ENCODE results near the gene URB2. TPM values are rescaled to one million over a fixed set of nuclear protein-coding genes. Genes with fewer than 3 reads are reported as not detected.
A peak's percentile ranks its signal among the peaks of the same experiment; 100 is the strongest.

The URB2 gene
- 17.4 and 21.8 TPM in 2 replicates for total RNA-seq

DNA sequence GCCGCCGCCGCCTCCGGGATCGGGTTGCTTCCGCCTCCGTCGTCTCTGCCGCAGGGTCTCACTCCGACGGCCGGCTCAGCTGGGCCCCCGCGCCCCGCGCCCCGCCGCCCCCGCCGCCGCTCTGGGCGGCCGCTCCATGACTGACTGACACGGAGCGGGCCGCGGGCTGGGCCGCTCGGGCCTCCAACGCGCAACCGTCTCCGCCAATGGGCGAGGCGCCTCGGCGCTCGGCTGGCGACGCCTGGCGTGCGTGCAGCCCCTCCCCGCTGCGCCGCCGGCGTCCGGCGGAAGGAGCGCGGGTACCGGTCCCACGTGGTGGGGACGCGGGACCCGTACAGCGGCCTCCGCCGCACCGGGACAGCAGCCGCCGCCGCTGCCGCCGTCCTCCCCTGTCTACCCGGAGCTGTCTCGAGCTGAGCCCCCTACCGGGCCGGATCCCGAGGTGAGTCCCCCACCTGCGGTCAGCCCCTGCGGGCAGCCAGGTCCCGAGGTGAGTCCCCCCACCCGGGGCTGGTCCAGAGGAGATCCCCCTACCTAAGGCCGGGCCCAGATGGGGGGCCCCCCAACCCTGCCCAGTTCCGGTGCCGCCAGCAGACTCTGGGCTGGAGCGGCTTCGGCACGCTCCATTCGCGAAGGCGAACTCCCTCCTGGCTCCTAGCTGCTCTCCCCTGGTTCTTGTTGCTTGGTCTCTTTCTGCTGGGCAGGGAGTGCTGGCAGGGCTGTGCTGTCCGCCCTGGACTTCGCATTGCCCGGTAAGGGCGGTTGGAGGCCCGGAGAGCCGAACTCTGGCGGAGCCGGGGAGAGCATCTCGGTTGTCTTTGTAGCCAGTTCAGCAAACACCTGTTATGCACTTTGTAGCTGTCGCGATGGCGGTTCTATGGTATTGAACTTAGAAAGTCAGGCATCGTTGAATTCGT lies at the start of gene URB2, which contains the start of gene TAF5L:
URB2 (plus strand) TSS at position 333 of the 917 bp plus-strand sequence. CDS start 1,387 bp downstream, outside the sequence.
TAF5L (minus strand) TSS at position 208 of the 917 bp plus-strand sequence. CDS start 11,640 bp downstream, outside the sequence.
- intact Hi-C loops (cut with micrococcal nuclease) = loop anchor here (1.0 to 5.0 kb wide), 7 partner anchors 47 to 1351 kb away; partner anchors contain the start of genes CCSAP, GALNT2, NUP133 and RAB4A
- TF ChIP-seq, protein P1, sequence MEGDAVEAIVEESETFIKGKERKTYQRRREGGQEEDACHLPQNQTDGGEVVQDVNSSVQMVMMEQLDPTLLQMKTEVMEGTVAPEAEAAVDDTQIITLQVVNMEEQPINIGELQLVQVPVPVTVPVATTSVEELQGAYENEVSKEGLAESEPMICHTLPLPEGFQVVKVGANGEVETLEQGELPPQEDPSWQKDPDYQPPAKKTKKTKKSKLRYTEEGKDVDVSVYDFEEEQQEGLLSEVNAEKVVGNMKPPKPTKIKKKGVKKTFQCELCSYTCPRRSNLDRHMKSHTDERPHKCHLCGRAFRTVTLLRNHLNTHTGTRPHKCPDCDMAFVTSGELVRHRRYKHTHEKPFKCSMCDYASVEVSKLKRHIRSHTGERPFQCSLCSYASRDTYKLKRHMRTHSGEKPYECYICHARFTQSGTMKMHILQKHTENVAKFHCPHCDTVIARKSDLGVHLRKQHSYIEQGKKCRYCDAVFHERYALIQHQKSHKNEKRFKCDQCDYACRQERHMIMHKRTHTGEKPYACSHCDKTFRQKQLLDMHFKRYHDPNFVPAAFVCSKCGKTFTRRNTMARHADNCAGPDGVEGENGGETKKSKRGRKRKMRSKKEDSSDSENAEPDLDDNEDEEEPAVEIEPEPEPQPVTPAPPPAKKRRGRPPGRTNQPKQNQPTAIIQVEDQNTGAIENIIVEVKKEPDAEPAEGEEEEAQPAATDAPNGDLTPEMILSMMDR (IDR thresholded peaks at IDR 0.05) = no peak
- ChIA-PET CTCF (interaction anchor here (2.8 kb wide), 1 partner anchor 67 kb away, joined by 11 read pairs; the partner anchor contains the start of gene ABCB10), POLR2A (interaction anchor here (0.5 to 4.5 kb wide), 5 partner anchors 9 to 685 kb away, joined by 3 to 46 read pairs (median 5); partner anchors contain the start of genes ABCB10 and NUP133)
- Mint-ChIP-seq H3K36me3 (ENCODE audit: low read depth) (peaks cover 26% of the 10 kb centered on the region), H3K4me1 (peaks cover 58% of the 10 kb centered on the region), H3K27ac (peak within 1 kb of the TSS; percentile 92), H3K27me3 (no peaks in the 10 kb centered on the region), H3K4me3 (peak within 1 kb of the TSS; percentile 99), H3K9me3 (no peaks in the 10 kb centered on the region)
- DNase-seq (peak; percentile 86), ATAC-seq (ENCODE audit: low read depth) (peak; percentile 92)

DNA sequence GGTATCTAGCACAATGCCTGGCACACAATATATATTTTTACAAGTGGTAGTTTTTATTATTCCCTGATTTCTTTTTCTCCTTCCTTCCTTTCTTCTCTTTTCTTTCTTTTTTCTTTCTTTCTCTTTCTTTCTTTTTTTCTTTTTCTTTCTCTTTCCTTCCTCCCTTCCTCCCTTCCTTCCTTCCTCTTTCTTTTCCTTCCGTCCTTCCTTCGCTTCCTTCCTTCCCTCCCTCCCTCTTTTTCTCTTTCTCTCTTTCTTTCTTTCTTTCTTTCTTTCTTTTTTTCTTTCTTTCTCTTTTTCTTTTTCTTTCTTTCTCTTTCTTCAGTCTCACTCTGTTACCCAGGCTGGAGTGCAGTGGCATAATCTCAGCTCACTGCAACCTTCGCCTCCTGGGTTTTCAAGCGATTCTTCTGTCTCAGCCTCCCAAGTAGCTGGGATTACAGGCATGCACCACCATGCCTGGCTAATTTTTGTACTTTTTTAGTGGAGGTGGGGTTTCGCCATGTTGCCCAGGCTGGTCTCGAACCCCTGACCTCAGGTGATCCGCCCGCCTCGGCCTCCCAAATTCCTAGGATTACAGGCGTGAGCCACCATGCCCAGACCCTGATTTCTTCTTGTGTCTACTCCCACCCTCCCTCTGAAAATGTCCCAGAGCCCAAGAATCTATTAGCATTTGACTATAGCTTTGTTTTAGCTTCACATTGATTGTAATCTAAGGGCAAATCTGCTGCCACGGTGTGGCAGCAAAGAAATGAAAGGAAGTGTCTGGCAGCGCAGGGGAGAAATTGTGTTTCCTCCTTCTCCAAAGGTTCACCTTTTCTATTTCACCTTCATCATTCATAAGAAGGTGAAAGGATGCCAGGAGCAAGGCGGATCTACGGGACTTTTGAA lies 47.6 kb upstream of the URB2 start:
- H3K9me3 Mint-ChIP-seq = no peaks in the 10 kb centered on the region
- peak overlapping the region; percentile 69 for H3K27ac Mint-ChIP-seq
- no peaks in the 10 kb centered on the region for H3K27me3 Mint-ChIP-seq
- ATAC-seq (ENCODE audit: low read depth) (peak; percentile 34), DNase-seq (no peak)
- POLR2A ChIA-PET = interaction anchor here (1.3 kb wide), 1 partner anchor 20 kb away, joined by 9 read pairs; the partner anchor contains the start of gene ABCB10
- intact Hi-C loops (cut with micrococcal nuclease) = loop anchor here (1.0 kb wide), 2 partner anchors 19 to 48 kb away; partner anchors contain the start of genes TAF5L and URB2
- peaks cover 13% of the 10 kb centered on the region for H3K4me1 Mint-ChIP-seq
- TF ChIP-seq, protein P1 (IDR thresholded peaks at IDR 0.05) = no peak
- CTCF ChIA-PET = interaction anchor here (1.1 to 1.3 kb wide), 2 partner anchors 17 to 20 kb away, joined by 3 to 7 read pairs; partner anchors contain the start of gene ABCB10
- H3K4me3 Mint-ChIP-seq = peak overlapping the region; percentile 77
- no peaks in the 10 kb centered on the region for H3K36me3 Mint-ChIP-seq (ENCODE audit: low read depth)

DNA sequence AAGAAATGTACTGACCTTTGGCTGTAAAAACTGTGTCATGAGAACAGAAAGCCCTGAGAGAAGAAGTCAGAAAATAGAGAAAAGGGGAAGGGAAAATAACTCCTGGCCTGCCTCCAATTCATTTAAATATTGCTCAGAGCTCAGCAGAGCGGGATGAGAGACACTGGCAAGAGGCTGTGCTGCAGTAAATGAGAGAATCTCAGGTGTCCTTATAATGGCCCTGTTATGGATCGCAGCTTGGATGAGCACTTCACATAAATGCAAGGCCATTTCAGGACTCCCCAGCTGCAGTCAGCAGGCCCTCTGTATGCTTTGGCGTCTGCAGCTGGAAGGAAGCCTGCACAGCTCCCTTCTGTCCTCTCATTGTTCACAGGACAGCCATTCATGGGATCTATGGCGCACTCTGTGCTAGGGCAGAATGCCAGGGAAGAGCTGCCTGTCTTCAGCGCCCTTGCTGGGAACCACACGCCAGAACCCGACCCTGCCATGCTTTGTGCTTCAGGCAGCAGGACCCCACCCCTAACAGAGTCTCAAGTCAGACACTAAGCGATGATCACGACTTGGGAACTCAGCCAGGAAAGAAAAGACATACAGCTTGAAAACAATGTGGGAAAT lies 46.9 kb upstream of the URB2 start:
- H3K4me3 Mint-ChIP-seq = peak overlapping the region; percentile 77
- peak; percentile 91 for ATAC-seq (ENCODE audit: low read depth)
- H3K36me3 Mint-ChIP-seq (ENCODE audit: low read depth) = no peaks in the 10 kb centered on the region

DNA sequence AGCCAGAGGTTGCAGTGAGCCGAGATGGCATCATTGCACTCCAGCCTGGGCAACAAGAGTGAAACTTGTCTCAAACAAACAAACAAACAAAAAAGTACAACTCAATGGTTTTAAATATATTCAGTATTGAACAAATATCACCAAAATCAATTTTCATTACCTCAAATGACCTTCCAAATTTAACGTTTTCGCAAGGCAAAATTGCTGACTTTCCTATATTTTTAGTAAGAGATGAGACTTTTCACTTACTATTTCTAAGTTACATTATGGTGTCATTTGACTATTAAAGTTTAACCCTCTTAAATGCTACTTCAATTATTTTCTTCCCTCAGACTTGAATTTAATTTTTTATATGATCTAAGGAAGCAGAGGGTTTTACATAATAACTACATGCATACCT lies 44.6 kb upstream of the URB2 start:
- ChIA-PET CTCF (no interaction called here), POLR2A (no interaction called here)
- intact Hi-C loops (cut with micrococcal nuclease) = no loop called here
- no peaks in the 10 kb centered on the region for H3K36me3 Mint-ChIP-seq (ENCODE audit: low read depth)
- H3K9me3 Mint-ChIP-seq = no peaks in the 10 kb centered on the region
- ATAC-seq (ENCODE audit: low read depth) = no peak
- peaks cover 13% of the 10 kb centered on the region for H3K4me1 Mint-ChIP-seq
- TF ChIP-seq, protein P1 (IDR thresholded peaks at IDR 0.05) = no peak
- no peak overlapping the region for H3K27ac Mint-ChIP-seq
- DNase-seq = no peak
- H3K4me3 Mint-ChIP-seq = no peak overlapping the region
- H3K27me3 Mint-ChIP-seq = no peaks in the 10 kb centered on the region

More for the DNA sequence above, 46.9 kb upstream of the URB2 start:
- Mint-ChIP-seq H3K27ac (peak overlapping the region; percentile 69), H3K9me3 (no peaks in the 10 kb centered on the region), H3K27me3 (no peaks in the 10 kb centered on the region), H3K4me1 (peaks cover 13% of the 10 kb centered on the region)
- DNase-seq = no peak
- CTCF ChIA-PET = interaction anchor here (0.7 to 1.3 kb wide), 3 partner anchors 18 to 683 kb away, joined by 3 to 7 read pairs (median 3); partner anchors contain the start of gene ABCB10
- POLR2A ChIA-PET = interaction anchor here (1.3 kb wide), 1 partner anchor 20 kb away, joined by 9 read pairs; the partner anchor contains the start of gene ABCB10
- TF ChIP-seq, protein P1 (IDR thresholded peaks at IDR 0.05) = no peak
- intact Hi-C loops (cut with micrococcal nuclease) = loop anchor here (1.0 kb wide), 2 partner anchors 20 to 47 kb away; partner anchors contain the start of genes TAF5L and URB2

All from activated B cell treated with CpG ODN at 0.5 μM for 24 hours (primary cell).